GM21786 (cell line): ENCODE measurements around the gene CDH13.

ENCODE experiments used
- ATAC-seq: cut with Tn5 transposase; IDR thresholded peaks from one replicate; pipeline ENCODE4 v1.9.1; 2021; ENCODE audit not compliant: unreplicated experiment

The CDH13 gene

GRCh38 chr16:83842756-83843507 lies 1216.2 kb downstream of the CDH13 start:
- ATAC-seq = no peak

GRCh38 chr16:83843657-83844056 lies 1216.9 kb downstream of the CDH13 start:
- no peak for ATAC-seq

- ATAC-seq = no peak
Measured at GRCh38 chr16:83845263-83845662, 1218.5 kb downstream of the CDH13 start.

DNA sequence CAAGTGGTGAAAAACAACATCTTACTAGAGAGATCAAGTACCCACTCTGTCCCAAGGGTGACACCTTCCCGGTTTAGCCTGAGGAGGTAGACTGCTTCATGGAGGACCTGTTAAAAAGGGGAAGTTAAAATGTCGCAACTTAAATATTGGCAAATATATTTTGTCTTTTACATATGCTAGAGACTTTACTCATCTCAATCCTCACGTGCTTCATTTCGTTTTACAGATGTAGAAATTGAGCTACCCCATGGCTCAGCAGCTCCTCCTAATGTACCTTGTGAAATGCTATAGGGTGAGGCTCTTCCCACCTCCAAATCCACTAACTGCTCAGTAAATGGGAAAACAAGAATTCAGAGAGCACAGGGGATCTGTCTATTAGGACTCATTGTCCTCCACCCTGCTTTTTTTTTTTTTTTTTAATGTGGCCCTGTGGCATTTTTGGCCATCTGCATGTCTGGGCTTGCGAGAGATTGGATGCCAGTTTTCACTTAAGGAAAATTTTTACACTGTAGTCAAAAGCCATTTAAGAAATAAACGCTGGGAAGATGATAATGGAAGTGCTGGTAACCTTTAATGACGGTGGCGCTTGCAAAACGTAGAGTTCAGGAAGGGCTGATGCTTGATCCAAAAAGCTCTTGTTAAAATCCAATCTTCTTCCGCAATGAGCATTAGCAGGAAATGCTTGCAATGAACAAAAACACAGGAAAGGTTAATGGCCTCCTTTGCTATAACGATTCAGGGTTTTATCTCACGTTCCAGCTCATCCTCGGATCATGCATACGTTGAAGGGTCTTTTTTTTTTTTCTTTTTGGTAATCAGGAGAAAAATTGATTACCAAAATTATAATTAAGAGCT lies 1220.8 kb downstream of the CDH13 start:
- no peak for ATAC-seq

- ATAC-seq = no peak
Measured at GRCh38 chr16:83849421-83849820, 1222.7 kb downstream of the CDH13 start.
